T-helper 1 cell treated with Interleukin-12 subunit alpha and Interleukin-12 subunit beta and Interleukin-4 antibody, amounts not matched to agents 30 ng/mL and 1 ng/mL, for 36 hours (primary cell): ENCODE results near the gene TTLL3. TPM values are rescaled to one million over a fixed set of nuclear protein-coding genes. Genes with fewer than 3 reads are reported as not detected.
"Not testable (repeated sequence)": the region's sequence is repeated elsewhere in the genome, so short reads cannot be mapped to it uniquely, and the experiment has no call there.

Experiments used
- intact Hi-C: fragments of 100-400 bp; cut with micrococcal nuclease; formaldehyde crosslinking; loops from one replicate; pipeline ENCODE4 v1.15.1; 2024
- total RNA-seq: library from RNA; stranded (reverse); gene quantifications from 2 replicates; pipeline ENCODE4 v1.2.3, GENCODE V29; 2022

The TTLL3 gene
- total RNA-seq, 1 donor from 2014 or later, result 46.7 TPM

- intact Hi-C loops, result no loop called here
Measured at GRCh38 chr3:9834520-9835380, 24.7 kb downstream of the TTLL3 start.

DNA sequence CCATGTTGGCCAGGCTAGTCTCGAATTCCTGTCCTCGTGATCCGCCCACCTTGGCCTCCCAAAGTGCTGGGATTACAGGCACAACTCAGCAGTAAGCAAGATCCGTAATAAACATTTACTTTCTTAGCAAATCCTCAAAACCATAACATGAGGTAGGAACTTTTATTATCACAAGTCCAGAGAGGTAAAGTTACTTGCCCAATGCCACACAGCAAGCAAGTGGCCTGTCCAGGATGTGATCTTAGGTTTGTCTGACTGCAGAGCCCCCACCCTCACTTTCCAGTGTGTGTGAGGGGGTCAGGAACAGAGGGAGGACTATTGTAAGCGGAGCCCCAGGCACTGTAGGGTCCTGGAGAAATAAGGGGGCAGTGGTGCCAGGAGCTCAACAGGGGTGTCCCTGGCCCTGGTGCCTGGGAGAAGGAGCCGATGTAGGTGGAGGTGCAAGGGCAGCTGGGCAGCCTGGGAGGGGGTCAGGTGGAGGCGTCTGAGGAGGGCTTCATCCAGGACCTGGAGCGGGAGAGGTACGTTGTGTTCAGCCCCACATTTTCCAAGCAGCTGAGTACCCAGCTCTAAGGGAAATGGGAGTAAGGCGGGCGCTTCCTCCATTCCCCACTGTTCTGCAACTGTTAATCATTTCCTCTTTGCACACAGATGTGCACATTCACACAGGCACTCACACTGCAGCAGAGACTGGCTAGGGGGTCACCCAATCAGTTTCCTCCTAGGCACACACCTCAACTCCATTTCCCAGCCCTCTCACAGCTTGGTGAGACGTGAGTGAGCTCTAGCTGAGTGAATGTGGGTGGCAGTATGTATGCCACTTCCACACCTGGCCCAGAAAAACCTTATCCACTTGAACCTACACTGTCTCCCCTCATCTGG lies 27.9 kb downstream of the TTLL3 start:
- intact Hi-C loops, result no loop called here

DNA sequence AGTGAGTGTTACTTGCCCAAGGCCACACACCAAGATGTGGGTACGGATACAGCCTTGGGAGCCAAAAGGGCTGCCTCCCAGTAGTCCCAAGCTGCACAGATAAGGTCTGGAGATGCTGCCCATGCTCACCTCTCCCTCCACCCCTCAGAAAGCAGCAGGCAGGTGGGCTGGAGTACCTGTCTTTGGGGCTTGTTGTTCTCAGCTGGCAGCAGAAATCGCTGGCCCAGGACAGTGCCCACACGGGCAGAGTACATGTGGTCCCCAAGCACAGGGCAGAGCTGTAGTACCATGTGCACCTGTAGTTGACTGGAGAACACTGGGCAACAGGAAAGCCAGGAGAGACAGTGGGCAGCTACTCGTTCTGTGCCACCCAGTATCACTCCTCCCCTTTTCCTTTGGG lies 28.8 kb downstream of the TTLL3 start:
- intact Hi-C loops, result no loop called here

DNA sequence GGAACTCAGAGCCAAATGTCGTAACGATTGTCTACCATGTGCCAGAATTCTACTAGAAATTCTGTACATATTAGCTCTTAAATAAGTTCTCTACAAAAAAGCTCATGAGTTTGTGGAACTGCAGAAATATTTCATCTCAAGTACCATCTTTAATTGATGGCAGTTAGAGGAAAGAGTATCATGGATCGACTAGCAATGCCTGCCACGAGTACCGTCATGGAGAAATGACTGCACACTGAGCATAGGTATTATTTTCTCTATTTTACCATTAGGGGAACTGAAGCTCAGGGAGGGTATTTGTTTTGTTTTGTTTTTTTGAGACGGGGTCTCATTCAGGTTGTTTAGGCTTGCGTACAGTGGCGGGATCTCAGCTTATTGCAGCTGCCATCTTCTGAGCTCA lies 31.0 kb downstream of the TTLL3 start:
- intact Hi-C loops, result loop anchor here (10.0 kb wide), 1 partner anchor 894 kb away; no protein-coding TSS in a partner anchor

- intact Hi-C loops, result loop anchor here (1.0 to 10.0 kb wide), 16 partner anchors 35 to 1429 kb away; partner anchors contain the start of genes ARPC4, ATG7, BRK1 and BRPF1
Measured at GRCh38 chr3:9843715-9844438, 33.8 kb downstream of the TTLL3 start, which contains the start of gene RPUSD3. Gene RPUSD3 (minus strand): TSS chr3:9844008. CDS start chr3:9843990, 18 bp downstream.

DNA sequence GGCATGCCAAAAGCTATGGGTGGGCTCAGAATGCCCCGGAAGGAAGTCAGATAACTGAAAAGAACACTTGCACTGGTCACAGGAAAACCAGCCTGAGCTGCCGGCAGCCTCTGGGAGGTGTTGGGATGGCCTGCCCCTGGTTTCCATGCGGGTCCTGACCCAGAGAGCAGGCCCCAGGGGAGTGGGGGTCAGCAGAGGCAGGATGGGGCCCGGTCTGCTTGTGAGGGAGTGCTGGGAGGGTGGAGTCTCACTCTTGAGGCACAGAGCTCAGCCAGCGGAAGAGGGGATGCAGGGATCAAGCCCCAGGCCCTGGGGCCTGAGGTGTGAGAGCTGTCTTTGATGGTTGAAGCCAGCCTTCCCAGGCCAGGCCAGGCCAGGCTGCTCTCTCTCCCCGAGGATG lies 36.2 kb downstream of the TTLL3 start:
- intact Hi-C loops, result loop anchor here (10.0 kb wide), 1 partner anchor 889 kb away; no protein-coding TSS in a partner anchor

DNA sequence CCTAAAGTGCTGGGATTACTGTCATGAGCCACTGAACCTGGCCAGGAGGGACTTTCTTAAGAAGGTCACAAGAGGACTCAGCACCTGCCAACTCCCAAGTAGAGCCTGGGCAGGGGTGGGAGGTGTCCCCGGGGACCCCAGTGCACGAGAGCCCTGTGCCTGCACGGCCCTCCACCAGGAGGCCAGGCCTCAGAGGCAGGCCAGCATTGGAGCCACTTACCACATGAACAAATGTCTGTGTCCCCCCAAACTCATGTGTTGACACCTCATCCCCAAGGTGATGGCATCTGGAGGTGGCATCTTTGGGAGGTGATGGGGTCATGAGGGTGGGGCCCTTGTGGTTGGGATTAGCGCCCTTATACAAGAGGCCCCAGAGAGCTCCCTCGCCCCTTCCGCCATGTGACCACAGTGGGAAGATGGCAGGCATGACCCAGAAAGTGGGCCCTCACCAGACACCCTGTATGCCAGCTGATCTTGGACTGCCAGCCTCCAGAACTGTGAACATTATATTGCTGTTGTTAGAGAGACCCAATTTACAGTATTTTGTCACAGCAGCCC lies 36.9 kb downstream of the TTLL3 start:
- intact Hi-C loops, result loop anchor here (10.0 kb wide), 1 partner anchor 888 kb away; no protein-coding TSS in a partner anchor

- intact Hi-C loops, result loop anchor here (1.0 to 10.0 kb wide), 2 partner anchors 98 to 887 kb away; no protein-coding TSS in a partner anchor
Measured at GRCh38 chr3:9847870-9848269, 37.8 kb downstream of the TTLL3 start.

DNA sequence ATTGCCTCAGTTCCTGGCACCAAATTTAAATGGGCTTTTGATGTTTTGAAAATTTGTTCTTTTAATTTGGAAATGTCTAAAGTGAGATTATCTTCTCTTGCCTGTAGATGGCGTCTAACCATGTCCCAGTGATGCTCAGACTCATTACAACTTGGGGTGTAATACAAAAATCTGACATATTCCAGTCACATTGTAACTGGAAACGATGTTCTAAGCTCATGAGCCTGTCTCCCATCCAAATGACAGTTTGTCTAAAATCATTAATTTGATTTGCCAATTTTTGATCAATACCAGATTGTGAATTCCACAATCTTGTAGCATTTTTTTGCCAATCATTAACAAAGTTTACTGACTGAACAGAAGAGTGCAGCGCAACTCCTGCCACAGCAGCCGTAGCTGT lies 38.8 kb downstream of the TTLL3 start:
- intact Hi-C loops, result loop anchor here (1.0 to 10.0 kb wide), 3 partner anchors 84 to 886 kb away; partner anchors contain the start of gene CRELD1

- intact Hi-C loops, result not testable (repeated sequence)
Measured at GRCh38 chr3:9851383-9851782, 41.3 kb downstream of the TTLL3 start.

GRCh38 chr3:9851926-9852325 lies 41.9 kb downstream of the TTLL3 start:
- intact Hi-C loops, result not testable (repeated sequence)

- intact Hi-C loops, result no loop called here
Measured at GRCh38 chr3:9852528-9852927, 42.5 kb downstream of the TTLL3 start.

GRCh38 chr3:9854291-9854940 lies 44.4 kb downstream of the TTLL3 start:
- intact Hi-C loops, result not testable (repeated sequence)

DNA sequence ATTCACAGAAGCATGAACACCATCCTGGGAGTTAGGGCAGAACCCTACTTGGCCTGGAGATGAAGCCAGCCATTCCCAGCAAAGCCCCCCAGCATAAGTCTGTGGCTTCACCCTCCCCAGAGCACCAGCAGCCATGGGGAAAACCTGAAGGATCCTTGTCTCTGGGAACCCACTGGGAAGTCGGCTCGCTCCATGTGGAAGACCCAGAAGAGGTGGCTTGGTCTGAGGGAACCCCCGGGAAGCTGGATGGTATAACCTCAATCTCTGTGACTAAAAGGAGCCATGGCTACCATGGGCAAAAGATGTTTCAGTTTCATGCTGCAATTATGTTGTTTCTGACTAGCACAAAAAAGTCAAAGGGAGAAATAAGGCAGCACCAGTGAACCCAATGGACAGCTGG lies 45.5 kb downstream of the TTLL3 start:
- intact Hi-C loops, result no loop called here

DNA sequence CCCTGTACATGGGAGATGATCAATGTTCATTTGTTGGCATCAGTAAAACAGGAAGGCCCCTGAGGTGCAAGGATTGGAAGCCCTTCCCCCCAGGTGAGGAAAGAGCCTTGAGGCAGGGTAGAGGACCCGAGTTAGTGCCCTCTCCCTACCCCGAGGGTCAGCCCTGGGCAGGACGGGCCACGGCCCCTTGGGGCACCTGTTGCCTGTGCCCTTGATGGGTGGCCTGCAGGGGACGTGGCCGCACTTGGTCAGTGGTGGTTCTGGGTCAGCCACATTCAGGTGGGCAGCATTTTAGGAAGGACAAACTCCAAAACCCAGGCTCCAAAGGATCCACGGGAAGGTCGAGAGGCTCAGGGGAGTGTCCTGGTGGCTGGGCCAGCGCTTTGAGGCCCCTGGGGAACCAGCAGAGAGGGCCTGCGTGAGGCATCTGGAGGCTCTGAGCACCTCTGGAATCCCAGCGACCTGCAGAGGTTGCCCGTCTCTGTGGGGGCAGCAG lies 49.5 kb downstream of the TTLL3 start:
- intact Hi-C loops, result no loop called here

DNA sequence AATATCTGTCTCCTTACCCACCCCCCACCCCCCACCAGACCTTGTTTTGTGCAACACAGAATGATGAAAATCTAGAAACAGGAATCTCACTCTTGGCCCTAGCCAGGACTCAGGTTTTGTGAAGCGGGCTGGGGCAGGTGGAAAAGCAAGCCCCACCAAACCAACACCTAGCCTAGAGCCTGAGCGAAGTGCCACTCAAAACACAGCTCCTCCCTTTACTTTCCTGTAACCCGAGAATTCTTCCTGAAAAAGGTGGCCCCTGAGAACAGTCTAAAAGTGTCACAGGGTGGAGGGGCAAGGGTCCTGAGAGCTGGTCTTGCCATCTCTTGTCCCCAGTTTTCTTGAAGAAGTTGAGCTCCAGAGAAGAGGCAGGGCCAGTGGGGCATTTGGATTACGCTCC lies 51.1 kb downstream of the TTLL3 start:
- intact Hi-C loops, result no loop called here

- intact Hi-C loops, result no loop called here
Measured at GRCh38 chr3:9861626-9862130, 51.6 kb downstream of the TTLL3 start.

GRCh38 chr3:9862391-9863057 lies 52.5 kb downstream of the TTLL3 start:
- intact Hi-C loops, result no loop called here
